Dermis blood vessel endothelial cell (primary cell): ENCODE data around the gene PCNA. TPM values are rescaled to one million over a fixed set of nuclear protein-coding genes. Genes with fewer than 3 reads are reported as not detected.
"Not testable (repeated sequence)": the region's sequence is repeated elsewhere in the genome, so short reads cannot be mapped to it uniquely, and the experiment has no call there.

Experiments
- DNase-seq: peaks from one replicate; pipeline ENCODE4 v3.0.0; 2010
- total RNA-seq: library from RNA; depleted of rRNA; stranded (reverse); fragments of >200 nt; gene quantifications from 2 replicates; pipeline ENCODE4 v1.2.3, GENCODE V29; 2014

The PCNA gene
- total RNA-seq, 1 donor from 2014 or later = 131 TPM

- no peak for DNase-seq
These were observed 23.8 kb downstream of the PCNA start for GRCh38 chr20:5095931-5096330.

- DNase-seq = no peak
These were observed 24.3 kb downstream of the PCNA start for GRCh38 chr20:5095454-5095853.

GRCh38 chr20:5092765-5093339 is 26.9 kb downstream of the PCNA start:
- no peak for DNase-seq

- DNase-seq = no peak
These were observed 27.9 kb downstream of the PCNA start for GRCh38 chr20:5091902-5092301.

- DNase-seq = peak; percentile 74
These were observed 29.6 kb downstream of the PCNA start for GRCh38 chr20:5090191-5090590.

GRCh38 chr20:5088688-5089087 is 31.1 kb downstream of the PCNA start:
- DNase-seq = no peak

- DNase-seq = no peak
These were observed 34.4 kb downstream of the PCNA start for GRCh38 chr20:5085380-5085779.

- DNase-seq = no peak
These were observed 39.3 kb downstream of the PCNA start for GRCh38 chr20:5080384-5080877.

- DNase-seq = peak; percentile 62
These were observed 41.3 kb downstream of the PCNA start for GRCh38 chr20:5078399-5078958.

- no peak for DNase-seq
These were observed 41.9 kb downstream of the PCNA start for GRCh38 chr20:5077761-5078387.

GRCh38 chr20:5076913-5077312 is 42.8 kb downstream of the PCNA start:
- not testable (repeated sequence) for DNase-seq

GRCh38 chr20:5074232-5074674 is 45.5 kb downstream of the PCNA start:
- DNase-seq = no peak

- DNase-seq = no peak
These were observed 46.0 kb downstream of the PCNA start for GRCh38 chr20:5073660-5074231.

- DNase-seq = peak; percentile 20
These were observed 46.8 kb downstream of the PCNA start for GRCh38 chr20:5072756-5073659.

- DNase-seq = not testable (repeated sequence)
These were observed 47.8 kb downstream of the PCNA start for GRCh38 chr20:5071942-5072341.

- no peak for DNase-seq
These were observed 49.2 kb downstream of the PCNA start for GRCh38 chr20:5070570-5070969.

- no peak for DNase-seq
These were observed 49.7 kb downstream of the PCNA start for GRCh38 chr20:5070081-5070480.

- DNase-seq = no peak
These were observed 50.5 kb downstream of the PCNA start for GRCh38 chr20:5069141-5069806.

GRCh38 chr20:5067877-5068645 is 51.7 kb downstream of the PCNA start:
- DNase-seq = no peak

- peak; percentile 87 for DNase-seq
These were observed 53.8 kb downstream of the PCNA start for GRCh38 chr20:5065879-5066383.
